HEK293 (cell line): Measurements from ENCODE around the gene MACC1.

Source experiments
- CTCF ChIP-seq: fragments of 450-650 bp; formaldehyde crosslinking; IDR thresholded peaks from 2 replicates; pipeline ENCODE4 v1.5.1; 2016; ENCODE audit warnings: missing biosample characterization, missing genetic modification characterization
- KLF16 ChIP-seq: fragments of 450-650 bp; formaldehyde crosslinking; IDR thresholded peaks from 2 replicates; pipeline ENCODE4 v1.5.1; 2017; ENCODE audit warnings: missing biosample characterization, missing genetic modification characterization
- REST ChIP-seq: fragments of 450-650 bp; formaldehyde crosslinking; IDR thresholded peaks from 2 replicates; pipeline ENCODE4 v1.5.1; 2016; ENCODE audit warnings: missing biosample characterization, missing genetic modification characterization
- ZNF2 ChIP-seq: fragments of 450-650 bp; formaldehyde crosslinking; IDR thresholded peaks from 2 replicates; pipeline ENCODE4 v1.5.1; 2016; ENCODE audit warnings: missing biosample characterization, missing genetic modification characterization

GRCh38 chr7:20153999-20154398, 63.2 kb downstream of the MACC1 start:
- no peak for TF ChIP-seq ZNF2 (tag by site-specific recombination)
- TF ChIP-seq REST = no peak
- no peak for TF ChIP-seq CTCF (tag by site-specific recombination)
- TF ChIP-seq KLF16 (tag by site-specific recombination) = no peak
